Endothelial cell of coronary artery (primary cell): ENCODE measurements around the gene RNPC3. TPM values are rescaled to one million over a fixed set of nuclear protein-coding genes. Genes with fewer than 3 reads are reported as not detected.

ENCODE experiments used
- total RNA-seq: library from RNA; depleted of rRNA; stranded (reverse); fragments of >200 nt; gene quantifications from 2 replicates; pipeline ENCODE4 v1.2.3, GENCODE V29; 2014

The RNPC3 gene
- total RNA-seq, result 4.0 TPM in 2 replicates

DNA sequence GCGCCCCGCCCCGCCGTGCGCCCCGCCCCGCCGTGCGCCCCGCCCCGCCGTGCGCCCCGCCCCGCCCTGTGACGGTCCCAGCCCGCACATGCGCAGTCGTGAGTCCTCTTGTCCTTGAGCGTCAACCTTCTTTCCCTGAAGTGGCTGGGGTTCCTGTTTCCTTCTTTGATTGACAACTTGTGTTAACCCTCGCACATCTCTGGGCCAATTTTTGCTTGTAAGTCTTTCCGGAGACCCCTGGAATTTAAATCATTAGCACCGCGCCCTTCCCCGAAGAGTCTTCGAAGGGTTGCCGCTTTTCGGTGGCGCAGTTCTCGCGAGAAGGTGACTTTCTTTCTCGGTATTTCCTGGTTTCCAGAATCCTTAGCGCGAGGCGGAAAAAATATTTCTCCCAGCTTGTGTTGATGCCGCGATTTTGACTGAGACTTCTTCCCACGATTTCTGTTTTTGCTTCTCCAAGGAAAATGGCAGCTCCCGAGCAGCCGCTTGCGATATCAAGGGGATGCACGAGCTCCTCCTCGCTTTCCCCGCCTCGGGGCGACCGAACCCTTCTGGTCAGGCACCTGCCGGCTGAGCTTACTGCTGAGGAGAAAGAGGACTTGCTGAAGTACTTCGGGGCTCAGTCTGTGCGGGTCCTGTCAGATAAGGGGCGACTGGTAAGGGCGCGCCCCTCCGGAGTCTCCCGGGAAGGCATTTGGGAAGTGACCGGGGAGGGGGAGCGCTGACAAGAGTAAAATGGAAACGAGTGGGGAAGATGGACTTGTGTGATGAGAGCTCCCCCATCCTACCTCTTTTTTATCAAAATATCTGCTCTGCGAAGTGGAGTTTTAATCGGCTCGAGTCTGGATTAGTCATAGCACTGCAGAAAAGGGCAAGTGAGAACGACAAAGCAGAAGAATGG is at the start of gene RNPC3:
RNPC3 (plus strand) TSS at position 93 of the 901 bp plus-strand sequence; CDS start at position 465, 372 bp downstream.

DNA sequence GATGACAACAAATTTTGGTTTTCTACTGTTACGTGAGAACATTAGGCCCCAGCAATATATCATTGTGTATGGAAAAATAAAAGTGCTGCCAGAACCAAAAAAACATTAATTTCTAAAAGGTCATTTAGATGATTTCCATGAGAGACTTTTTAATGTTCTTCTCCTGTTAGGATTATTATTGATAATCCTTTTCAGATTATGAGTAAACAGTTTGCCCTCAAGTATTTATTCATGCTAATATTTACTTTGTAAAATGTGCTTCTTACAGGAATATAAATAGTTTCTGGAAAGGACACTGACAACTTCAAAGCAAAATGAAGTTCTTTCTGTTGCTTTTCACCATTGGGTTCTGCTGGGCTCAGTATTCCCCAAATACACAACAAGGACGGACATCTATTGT is 45.8 kb downstream of the RNPC3 start, which contains the start of gene AMY2B:
AMY2B (plus strand) TSS at position 301 of the 400 bp plus-strand sequence; CDS start at position 315, 14 bp downstream.

Other genes with a start within 250 kb of the RNPC3 start
- 1.6 and 1.9 TPM in 2 replicates for gene AMY2B, start 45.9 kb downstream of the RNPC3 start, total RNA-seq
- gene AMY2A, start 91.7 kb downstream of the RNPC3 start, total RNA-seq, result not detected in 2 replicates
- gene AMY1A, start 130.1 kb downstream of the RNPC3 start, total RNA-seq, result not detected in 2 replicates
- not detected in 2 replicates for gene AMY1B, start 170.5 kb downstream of the RNPC3 start, total RNA-seq
- not detected in 2 replicates for gene AMY1C, start 224.2 kb downstream of the RNPC3 start, total RNA-seq